SH-SY5Y (cell line): Measurements from ENCODE around the gene PNPLA7.
A peak's percentile ranks its signal among the peaks of the same experiment; 100 is the strongest.

Source experiments
- GATA2 ChIP-seq: IDR thresholded peaks from 2 replicates; pipeline ENCODE4 v1.6.1; 2011; ENCODE audit warnings: mild to moderate bottlenecking, low read depth, low read length
- GATA3 ChIP-seq: IDR thresholded peaks from 2 replicates; pipeline ENCODE4 v1.6.1; 2011; ENCODE audit warnings: low read depth, mild to moderate bottlenecking, low read length, moderate library complexity

Gene PNPLA7

DNA sequence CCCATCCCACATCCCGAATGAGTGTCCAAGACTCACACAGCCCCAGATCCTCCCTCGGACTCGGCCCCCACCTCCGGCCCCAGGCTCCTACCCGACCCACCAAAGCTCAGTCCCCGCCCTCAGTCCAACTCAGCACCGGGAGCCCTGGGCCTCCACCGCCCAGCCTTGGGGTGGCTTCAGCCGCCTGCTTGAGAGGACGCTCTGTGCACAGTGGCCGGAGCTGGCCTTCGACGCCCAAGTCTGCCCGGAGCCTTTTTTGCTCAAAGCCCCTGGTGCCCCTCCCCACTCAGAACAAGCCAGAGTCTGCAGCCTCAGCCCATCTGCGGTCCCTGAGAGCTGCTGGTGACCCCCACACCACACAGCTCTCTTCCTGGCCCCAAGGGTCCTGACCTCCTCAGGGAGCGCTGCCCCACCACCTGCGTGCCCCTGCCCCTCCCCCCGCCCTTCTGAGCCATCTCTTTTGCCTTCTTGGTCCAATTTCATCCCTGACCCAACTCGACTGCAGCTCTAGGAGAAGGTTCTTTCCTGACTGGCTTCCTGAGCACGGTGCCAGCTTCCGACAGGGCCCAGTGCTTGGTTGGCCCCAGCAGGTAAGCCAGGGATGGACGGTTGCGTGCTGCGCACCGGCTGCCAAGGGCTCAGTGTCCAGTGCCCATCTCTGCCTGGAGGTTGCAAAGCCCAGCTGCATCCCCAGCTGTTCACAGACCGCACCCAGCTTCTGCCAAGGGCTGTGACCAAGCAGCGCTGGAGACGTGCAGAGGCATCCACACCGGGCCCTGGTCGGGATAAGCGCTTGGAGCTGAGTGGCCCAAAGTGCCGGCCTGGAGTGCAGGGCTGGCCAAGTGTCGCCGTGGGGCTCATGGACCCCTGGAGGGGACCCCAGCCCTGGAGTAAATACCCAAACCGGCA lies 63.4 kb downstream of the PNPLA7 start:
- TF ChIP-seq GATA2: no peak

DNA sequence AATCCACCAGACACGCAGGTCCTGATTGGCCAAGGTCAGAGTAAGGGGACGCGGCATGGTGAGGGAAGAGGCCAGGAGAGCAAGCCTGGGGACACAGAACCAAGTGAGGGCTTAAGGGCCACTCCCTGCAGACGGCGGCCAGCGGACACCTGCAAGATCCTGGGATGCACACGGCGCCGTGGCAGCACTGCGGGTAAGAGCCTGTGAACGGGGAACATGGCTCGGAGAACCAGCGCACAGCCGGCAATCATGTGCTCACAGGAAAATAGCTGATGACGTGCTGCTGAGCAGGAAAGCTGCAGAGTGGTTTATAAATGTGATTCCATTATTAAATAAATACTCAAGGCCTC lies 64.1 kb downstream of the PNPLA7 start:
- TF ChIP-seq GATA2: no peak
- no peak for TF ChIP-seq GATA3

GRCh38 chr9:137485343-137486140 lies 64.7 kb downstream of the PNPLA7 start:
- TF ChIP-seq GATA2 (no peak), GATA3 (no peak)

GRCh38 chr9:137484551-137485315 lies 65.5 kb downstream of the PNPLA7 start:
- TF ChIP-seq GATA3: no peak
- TF ChIP-seq GATA2: no peak

GRCh38 chr9:137482094-137482781 lies 68.0 kb downstream of the PNPLA7 start:
- no peak for TF ChIP-seq GATA3
- TF ChIP-seq GATA2: no peak

- TF ChIP-seq GATA3 (no peak), GATA2 (peak; percentile 56; the same call in 1 of the 2 replicates)
Observed at GRCh38 chr9:137480686-137481683, 69.2 kb downstream of the PNPLA7 start.

DNA sequence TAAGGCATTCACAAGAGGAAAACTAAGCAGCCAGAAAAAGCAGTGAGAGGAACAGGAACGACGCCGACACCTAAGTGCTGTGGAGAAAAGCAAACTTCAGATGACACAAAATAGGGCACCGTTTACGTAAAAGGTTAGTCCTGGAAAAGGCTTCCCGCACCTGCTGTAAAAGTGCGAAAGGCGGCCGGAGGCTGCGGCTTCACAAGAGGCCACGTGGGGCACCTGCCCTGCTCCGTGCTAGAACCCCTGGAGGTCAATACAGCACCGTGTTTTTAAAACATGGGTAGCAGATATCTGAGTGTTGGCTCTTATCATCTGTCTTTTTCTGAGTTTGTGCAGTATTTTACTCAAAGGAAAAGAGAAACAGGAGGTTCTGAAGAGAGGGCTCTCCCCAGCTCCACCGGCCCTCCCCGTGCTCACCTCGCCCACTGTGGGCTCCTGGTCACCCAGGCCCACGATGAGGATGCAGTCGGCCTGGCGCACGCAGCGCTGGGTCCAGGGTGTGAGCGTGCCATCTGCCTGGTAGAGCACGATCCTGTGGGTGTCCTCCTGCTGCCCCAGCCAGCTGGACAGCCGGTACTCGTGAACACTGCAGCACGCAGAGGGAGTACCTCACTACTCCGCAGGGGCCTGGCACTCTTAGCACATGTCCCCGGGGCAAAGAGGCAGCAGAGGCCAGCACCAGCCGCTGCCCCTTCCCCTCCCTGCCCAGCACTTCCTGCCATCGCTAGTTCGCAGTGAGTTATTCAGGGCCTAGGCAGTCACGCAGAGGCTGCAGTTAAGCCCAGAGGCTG lies 70.1 kb downstream of the PNPLA7 start:
- no peak for TF ChIP-seq GATA3
- TF ChIP-seq GATA2: no peak

DNA sequence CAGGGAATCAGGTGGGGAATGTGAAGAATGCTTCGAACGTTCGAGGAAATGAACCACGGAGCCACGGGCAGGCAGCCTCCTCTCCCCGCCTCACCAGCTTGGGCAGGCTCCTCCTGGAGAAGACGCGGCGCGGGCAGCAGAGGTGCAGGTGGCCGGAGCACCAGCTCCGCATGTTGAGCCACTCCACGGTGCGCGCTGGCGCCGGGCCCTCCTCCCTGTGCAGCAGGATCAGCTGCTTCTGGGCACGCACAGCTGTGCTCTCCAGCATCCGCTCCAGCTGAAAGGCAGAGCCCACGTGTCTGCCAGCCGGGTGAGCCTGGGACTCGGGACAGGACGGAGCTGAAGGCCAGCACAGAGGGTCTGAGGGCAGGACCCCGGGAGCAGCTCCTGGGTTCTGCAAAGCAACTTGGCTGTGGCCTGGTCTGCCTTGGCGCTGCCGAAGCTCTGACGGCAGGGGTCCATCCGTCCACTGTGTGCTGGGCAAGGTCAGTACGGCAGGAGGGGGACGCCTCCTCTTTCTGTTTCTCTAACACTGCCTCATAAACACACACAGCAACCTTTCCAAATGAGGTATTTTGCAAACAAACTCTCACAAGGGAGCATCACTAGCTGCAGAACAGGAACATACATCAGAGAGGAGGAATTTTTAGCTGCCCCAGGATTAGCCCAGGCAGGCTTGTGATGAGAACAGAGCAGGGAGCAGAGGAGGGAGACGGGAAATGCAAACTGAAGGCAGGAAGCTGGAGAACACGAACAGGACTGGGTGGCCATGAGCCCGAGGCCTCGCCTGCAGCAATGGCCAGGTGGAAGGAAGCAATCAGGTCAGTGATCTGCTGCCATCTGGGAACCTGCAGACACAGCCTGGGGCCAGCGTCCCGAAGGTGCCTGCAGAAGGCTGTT lies 71.0 kb downstream of the PNPLA7 start:
- TF ChIP-seq GATA3 (no peak), GATA2 (peak; percentile 43)

DNA sequence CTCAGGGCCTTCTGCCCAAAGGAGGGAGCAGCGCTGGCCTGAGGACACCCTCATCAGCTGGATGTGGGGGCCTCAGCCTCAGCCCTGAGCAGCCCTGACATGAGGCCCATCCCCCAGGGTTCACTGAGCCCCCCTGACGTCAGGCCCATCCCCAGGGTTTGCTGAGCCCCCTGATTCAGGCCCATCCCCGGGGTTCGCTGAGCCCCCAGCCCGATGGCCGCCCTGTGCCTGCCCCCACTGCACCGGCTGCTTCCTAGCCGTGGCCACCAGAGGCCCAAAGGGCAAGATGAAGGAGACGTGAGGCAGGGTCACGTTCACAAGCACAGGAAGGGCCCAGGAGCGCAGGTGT lies 71.6 kb downstream of the PNPLA7 start:
- TF ChIP-seq GATA2: no peak
- no peak for TF ChIP-seq GATA3

DNA sequence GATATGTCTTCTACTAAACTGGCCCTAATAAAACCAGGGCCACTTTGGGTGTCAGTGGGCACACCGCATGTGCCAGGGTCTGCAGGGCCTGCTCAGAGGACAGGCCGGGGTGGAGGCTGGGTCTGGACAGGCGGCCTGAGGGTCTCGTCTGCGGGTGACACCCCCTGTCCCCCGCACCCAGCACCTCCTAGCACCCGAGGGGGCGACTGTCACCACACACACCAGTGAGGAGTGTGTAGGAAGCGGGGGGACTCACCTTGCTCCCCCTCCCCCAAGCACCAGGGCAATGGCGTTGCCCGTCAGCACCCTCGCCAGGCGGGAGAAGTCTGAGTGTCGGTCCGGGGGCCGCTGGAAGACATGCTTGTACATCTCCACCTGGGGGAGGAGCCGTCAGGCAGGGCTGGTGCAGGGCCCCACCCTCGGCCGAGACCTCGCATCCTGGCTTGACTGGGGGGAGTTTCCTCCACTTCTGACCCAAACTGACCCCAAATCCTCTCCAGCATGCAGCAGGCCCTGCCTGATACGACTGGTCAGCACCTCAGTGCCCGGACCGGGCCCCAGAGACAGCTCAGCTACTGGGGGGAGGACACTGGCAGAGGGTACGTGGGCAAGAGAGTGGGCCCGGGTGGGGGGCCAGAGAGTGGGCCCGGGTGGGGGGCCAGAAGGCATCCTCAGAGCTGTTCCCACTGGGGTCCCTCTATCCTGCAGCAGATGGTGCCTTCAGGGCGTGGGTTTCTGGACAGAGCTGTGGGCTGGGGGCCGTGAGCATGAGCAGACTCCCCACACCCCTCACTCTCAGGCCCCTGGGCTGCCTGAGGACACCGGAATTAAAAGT lies 72.2 kb downstream of the PNPLA7 start:
- TF ChIP-seq GATA2: no peak
- TF ChIP-seq GATA3: no peak

DNA sequence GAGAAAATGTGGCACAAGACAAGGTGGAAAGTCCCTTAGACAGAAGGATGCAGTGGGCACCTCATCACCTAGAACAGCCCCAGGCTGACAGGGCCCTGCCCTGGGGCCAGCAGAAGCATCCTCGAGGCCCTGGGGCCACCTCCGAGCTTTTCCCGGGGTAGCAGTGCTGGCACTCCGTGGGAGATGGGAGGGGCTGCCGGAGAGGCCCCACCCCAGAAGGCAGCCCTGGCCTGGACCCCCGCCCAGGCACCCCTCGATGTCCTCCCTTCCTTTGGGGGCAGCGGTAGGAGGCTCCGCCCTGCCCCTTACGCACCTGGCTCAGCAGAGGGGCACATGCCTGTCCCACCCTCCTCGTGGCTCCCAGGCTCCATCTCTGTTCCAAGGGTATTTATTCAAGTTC lies 73.3 kb downstream of the PNPLA7 start:
- TF ChIP-seq GATA2 (no peak), GATA3 (no peak)
